Osteocyte (in vitro differentiated cells): Measurements from ENCODE around the gene ANLN. TPM values are rescaled to one million over a fixed set of nuclear protein-coding genes. Genes with fewer than 3 reads are reported as not detected.

Experiments used
- DNase-seq: peaks from one replicate; pipeline ENCODE4 v3.0.0; 2021; ENCODE audit warnings: mixed read lengths; ENCODE audit not compliant: unreplicated experiment; ENCODE audit errors: extremely low spot score
- H3K27ac Mint-ChIP-seq: one replicate; pipeline ENCODE4 v1.8.0; 2021; ENCODE audit warnings: mild to moderate bottlenecking, mixed read lengths; ENCODE audit not compliant: unreplicated experiment
- H3K27me3 Mint-ChIP-seq: one replicate; pipeline ENCODE4 v1.8.0; 2021; ENCODE audit warnings: mixed read lengths; ENCODE audit not compliant: unreplicated experiment
- H3K36me3 Mint-ChIP-seq: one replicate; pipeline ENCODE4 v1.8.0; 2021; ENCODE audit warnings: mixed read lengths; ENCODE audit not compliant: unreplicated experiment
- H3K4me1 Mint-ChIP-seq: one replicate; pipeline ENCODE4 v1.8.0; 2021; ENCODE audit warnings: mixed read lengths; ENCODE audit not compliant: unreplicated experiment
- H3K4me3 Mint-ChIP-seq: one replicate; pipeline ENCODE4 v1.8.0; 2021; ENCODE audit warnings: mild to moderate bottlenecking, moderate library complexity, mixed read lengths; ENCODE audit not compliant: unreplicated experiment
- H3K9me3 Mint-ChIP-seq: one replicate; pipeline ENCODE4 v1.8.0; 2021; ENCODE audit warnings: mixed read lengths; ENCODE audit not compliant: unreplicated experiment
- CTCF ChIP-seq: fragments of 200-600 bp; sonication (generic); IDR thresholded peaks from 2 replicates; pipeline ENCODE4 v1.5.0; 2021; ENCODE audit warnings: antibody characterized with exemption, mild to moderate bottlenecking, moderate library complexity
- total RNA-seq: library from RNA; stranded (reverse); gene quantifications from 2 replicates; pipeline ENCODE4 v1.2.1, GENCODE V29; 2021

ANLN gene
- total RNA-seq, 1 donor from 2014 or later: 37.6 TPM

GRCh38 chr7:36396150-36396549 is 6.5 kb downstream of the ANLN start:
- peak overlapping the region; percentile 92 for H3K27ac Mint-ChIP-seq
- no peaks in the 10 kb centered on the region for H3K27me3 Mint-ChIP-seq
- peaks cover 77% of the 10 kb centered on the region for H3K4me1 Mint-ChIP-seq
- peaks cover 7% of the 10 kb centered on the region for H3K36me3 Mint-ChIP-seq
- no peak for DNase-seq
- TF ChIP-seq CTCF: no peak
- no peak overlapping the region for H3K4me3 Mint-ChIP-seq
- H3K9me3 Mint-ChIP-seq: no peaks in the 10 kb centered on the region

GRCh38 chr7:36400036-36400435 is 10.4 kb downstream of the ANLN start:
- Mint-ChIP-seq H3K4me1 (peaks cover 53% of the 10 kb centered on the region), H3K36me3 (peaks cover 7% of the 10 kb centered on the region), H3K27me3 (no peaks in the 10 kb centered on the region), H3K4me3 (no peak overlapping the region), H3K9me3 (no peaks in the 10 kb centered on the region), H3K27ac (peak overlapping the region; percentile 12)
- DNase-seq: no peak
- TF ChIP-seq CTCF: no peak

DNA sequence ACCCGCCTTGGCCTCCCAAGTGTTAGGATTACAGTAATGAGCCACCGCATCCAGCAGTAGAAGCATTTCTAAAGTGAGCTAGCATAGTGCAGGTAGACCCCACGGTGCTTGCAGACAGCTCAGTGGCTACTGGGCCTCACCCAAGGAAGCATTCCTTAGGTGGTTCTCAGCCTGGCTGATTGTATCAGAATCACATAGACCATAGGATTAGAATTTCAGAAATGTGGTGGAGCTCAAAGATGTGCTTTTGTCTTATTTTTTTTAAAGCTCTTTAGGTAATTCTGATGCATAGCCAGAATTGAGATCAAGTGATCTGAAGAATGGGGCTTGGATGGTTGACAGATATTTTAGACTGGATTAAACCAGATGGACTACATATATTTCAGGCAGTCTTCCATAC is 10.9 kb downstream of the ANLN start:
- DNase-seq: no peak

DNA sequence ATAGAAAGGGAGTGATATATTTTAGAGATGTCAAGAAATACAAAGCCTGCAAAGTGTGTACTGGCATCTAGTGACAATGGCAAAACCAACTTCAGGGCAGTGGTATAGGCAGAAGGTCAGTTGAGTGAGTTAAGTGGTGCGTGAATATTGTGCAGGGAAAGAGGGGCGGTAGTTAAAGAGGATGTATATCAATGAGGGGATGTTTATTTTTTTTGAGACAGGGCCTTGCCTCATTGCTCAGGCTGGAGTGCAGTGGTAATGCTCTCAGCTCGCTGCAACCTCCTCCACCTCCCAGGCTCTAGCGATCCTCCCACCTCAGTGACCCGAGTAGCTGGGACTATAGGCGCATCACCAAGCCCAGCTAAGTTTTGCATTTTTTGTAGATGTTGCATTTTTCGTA is 13.8 kb downstream of the ANLN start:
- no peak for TF ChIP-seq CTCF
- DNase-seq: no peak
- H3K27ac Mint-ChIP-seq: peak overlapping the region; percentile 13
- peaks cover 40% of the 10 kb centered on the region for H3K4me1 Mint-ChIP-seq
- no peak overlapping the region for H3K4me3 Mint-ChIP-seq
- H3K36me3 Mint-ChIP-seq: peaks cover 3% of the 10 kb centered on the region
- no peaks in the 10 kb centered on the region for H3K9me3 Mint-ChIP-seq
- no peaks in the 10 kb centered on the region for H3K27me3 Mint-ChIP-seq

More for the DNA sequence above, 10.9 kb downstream of the ANLN start:
- peaks cover 53% of the 10 kb centered on the region for H3K4me1 Mint-ChIP-seq
- H3K4me3 Mint-ChIP-seq: no peak overlapping the region
- no peaks in the 10 kb centered on the region for H3K27me3 Mint-ChIP-seq
- H3K36me3 Mint-ChIP-seq: peaks cover 7% of the 10 kb centered on the region
- TF ChIP-seq CTCF: no peak
- H3K27ac Mint-ChIP-seq: no peak overlapping the region
- no peaks in the 10 kb centered on the region for H3K9me3 Mint-ChIP-seq

GRCh38 chr7:36404639-36405408 is 15.2 kb downstream of the ANLN start:
- TF ChIP-seq CTCF: no peak
- peaks cover under 1% of the 10 kb centered on the region for H3K36me3 Mint-ChIP-seq
- H3K4me3 Mint-ChIP-seq: no peak overlapping the region
- no peaks in the 10 kb centered on the region for H3K9me3 Mint-ChIP-seq
- peak overlapping the region; percentile 74 for H3K27ac Mint-ChIP-seq
- peaks cover 35% of the 10 kb centered on the region for H3K4me1 Mint-ChIP-seq
- DNase-seq: no peak
- no peaks in the 10 kb centered on the region for H3K27me3 Mint-ChIP-seq
